Fibroblast of the conjunctiva (primary cell): ENCODE measurements around the gene OR51S1.
"Not testable (repeated sequence)": the region's sequence is repeated elsewhere in the genome, so short reads cannot be mapped to it uniquely, and the experiment has no call there.

Experiments
- DNase-seq: peaks from one replicate; pipeline ENCODE4 v3.0.0-alpha.2; 2010; ENCODE audit warnings: low read depth

The OR51S1 gene, protein sequence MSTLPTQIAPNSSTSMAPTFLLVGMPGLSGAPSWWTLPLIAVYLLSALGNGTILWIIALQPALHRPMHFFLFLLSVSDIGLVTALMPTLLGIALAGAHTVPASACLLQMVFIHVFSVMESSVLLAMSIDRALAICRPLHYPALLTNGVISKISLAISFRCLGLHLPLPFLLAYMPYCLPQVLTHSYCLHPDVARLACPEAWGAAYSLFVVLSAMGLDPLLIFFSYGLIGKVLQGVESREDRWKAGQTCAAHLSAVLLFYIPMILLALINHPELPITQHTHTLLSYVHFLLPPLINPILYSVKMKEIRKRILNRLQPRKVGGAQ

DNA sequence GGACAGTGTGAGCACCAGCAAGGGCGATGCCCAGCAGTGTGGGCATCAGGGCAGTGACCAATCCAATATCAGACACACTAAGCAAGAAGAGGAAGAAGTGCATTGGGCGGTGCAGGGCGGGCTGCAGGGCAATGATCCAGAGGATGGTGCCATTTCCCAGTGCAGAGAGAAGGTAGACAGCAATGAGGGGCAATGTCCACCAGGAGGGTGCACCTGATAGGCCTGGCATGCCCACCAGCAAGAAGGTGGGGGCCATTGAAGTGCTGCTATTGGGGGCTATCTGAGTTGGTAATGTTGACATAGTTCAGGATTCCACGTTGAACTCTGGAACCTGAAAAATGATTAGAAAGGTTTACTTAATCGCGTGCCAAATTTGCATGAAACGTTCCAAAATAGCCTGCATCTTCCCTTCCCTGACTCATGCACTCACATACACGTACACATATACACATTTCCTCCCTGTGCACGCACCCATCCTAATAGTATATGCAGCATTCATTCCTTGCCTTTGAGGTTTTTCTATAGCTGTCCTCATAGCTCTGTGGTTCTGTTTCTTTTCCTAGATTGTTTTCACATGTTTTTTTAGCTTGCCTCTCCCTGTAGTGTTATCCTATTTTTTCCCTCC lies at the start of gene OR51S1:
Gene OR51S1, minus strand, starts transcription at position 301 of the 625 bp plus-strand sequence. Its CDS starts 0 bp downstream, at position 301.
- DNase-seq: no peak

DNA sequence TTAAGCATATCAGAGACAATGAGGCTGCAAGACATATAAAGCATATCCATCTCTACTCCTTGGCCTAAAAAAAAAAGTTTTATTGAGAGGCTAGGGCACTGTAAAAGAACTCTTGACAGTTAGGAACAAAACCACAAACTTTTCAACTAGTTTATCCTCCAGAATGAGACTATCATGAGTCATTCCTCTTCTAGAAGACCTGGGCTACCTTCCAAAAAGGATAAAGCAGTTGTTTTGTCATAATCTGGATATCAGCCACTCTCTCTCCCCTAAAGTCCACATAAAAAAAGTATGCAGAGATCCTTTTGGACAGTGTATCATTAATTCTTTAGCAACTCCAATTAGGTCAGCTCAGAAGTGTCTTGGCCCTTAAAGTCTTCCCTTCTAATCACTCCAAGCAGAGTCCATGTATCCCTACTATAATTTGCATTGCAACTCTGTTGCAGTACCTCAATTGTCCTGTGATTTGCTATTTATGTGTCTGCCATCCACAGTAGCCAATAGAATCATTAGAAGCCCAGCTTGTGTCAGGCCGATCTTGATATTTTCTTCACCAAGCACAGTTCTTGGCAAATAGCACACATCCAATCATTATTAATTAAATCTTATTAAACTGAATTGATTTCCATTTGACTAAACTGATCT lies 43.1 kb upstream of the OR51S1 start:
- peak; percentile 56 for DNase-seq

DNA sequence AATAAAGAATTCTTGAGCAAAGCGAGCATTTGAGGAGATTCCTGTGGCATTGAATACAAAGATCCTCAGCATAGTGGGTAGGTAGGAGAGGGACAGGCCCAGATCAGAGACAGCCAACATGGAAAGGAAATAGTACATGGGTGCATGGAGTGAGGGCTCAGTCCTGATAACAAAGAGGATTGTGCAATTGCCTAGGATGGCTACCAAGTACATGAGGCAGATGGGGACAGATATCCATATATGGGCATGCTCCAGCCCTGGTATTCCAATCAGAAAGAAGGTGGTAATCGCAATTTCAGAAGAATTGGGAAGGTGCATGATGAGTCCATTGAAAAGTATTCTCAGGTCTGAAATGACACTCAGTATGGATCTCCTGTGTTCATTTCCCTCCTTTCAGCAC lies 41.3 kb upstream of the OR51S1 start:
- no peak for DNase-seq

DNA sequence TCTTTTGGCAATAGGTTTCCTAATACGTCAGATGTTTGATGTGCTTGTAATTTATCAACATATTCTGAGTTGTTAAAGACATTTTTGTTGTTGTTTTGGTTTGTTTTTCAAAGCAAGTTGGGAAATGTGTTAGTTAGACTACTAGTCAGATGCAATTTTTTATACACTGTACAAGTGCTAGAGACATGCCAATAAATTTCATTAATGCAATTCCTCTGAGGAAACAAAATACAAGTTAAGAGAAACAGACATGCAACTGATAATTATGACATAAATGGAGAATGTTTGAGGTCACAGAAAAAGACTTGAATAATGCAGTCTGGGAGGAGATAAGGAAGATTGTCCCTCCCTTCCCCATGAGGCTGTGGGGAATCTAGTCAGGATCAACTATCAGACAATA lies 38.6 kb upstream of the OR51S1 start:
- no peak for DNase-seq

DNA sequence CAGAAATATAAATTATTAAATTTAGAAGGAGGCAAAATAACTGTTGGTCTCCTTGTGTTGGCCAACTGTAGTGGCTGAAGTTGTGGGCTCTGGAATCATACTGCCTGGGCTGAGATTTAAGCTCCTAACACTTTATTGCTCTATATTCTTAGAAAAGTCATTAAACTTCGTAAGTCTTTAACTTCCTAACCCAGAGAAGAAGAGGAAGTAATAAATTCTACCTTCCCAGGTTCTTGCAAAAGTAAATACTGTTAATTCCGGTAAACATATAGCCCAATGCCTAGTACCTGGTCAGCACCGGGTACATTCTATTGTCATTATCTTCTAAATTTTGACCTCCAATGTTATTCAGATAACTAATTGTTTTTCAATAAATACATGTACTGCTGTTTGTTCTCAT lies 37.2 kb upstream of the OR51S1 start:
- no peak for DNase-seq

DNA sequence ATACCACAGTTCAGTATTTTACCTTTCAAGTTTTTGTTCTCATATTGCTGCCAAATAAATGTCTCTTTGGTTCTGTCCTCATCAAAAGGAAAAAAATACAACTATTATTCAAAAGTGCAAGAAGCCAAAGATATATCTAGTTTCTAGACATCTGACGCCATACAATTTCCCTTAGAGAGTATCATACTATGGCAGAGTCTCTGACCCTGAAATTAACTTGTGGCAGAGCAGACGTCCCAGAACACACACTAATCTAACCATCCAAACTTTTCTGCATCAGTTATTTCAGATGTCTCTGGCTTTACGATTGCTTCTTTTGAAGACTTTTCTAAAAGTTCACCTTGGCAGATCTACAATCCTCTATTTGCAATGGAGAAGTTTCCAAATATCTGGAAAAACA lies 35.4 kb upstream of the OR51S1 start:
- DNase-seq: no peak

DNA sequence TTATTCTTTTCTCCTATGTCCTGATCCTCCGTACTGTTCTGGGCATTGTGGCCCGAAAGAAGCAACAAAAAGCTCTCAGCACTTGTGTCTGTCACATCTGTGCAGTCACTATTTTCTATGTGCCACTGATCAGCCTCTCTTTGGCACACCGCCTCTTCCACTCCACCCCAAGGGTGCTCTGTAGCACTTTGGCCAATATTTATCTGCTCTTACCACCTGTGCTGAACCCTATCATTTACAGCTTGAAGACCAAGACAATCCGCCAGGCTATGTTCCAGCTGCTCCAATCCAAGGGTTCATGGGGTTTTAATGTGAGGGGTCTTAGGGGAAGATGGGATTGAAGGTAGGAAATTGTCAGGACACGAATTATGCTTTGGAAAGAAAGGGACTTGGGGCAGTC lies 33.5 kb upstream of the OR51S1 start:
- DNase-seq: no peak

DNA sequence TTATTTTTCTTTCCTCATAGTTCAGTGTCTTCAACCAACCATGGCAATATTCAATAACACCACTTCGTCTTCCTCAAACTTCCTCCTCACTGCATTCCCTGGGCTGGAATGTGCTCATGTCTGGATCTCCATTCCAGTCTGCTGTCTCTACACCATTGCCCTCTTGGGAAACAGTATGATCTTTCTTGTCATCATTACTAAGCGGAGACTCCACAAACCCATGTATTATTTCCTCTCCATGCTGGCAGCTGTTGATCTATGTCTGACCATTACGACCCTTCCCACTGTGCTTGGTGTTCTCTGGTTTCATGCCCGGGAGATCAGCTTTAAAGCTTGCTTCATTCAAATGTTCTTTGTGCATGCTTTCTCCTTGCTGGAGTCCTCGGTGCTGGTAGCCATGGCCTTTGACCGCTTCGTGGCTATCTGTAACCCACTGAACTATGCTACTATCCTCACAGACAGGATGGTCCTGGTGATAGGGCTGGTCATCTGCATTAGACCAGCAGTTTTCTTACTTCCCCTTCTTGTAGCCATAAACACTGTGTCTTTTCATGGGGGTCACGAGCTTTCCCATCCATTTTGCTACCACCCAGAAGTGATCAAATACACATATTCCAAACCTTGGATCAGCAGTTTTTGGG lies 33.0 kb upstream of the OR51S1 start, which contains the start of gene OR51T1:
Gene OR51T1, plus strand, starts transcription at position 41 of the 641 bp plus-strand sequence. Its CDS starts 0 bp downstream, at position 41.
- no peak for DNase-seq

DNA sequence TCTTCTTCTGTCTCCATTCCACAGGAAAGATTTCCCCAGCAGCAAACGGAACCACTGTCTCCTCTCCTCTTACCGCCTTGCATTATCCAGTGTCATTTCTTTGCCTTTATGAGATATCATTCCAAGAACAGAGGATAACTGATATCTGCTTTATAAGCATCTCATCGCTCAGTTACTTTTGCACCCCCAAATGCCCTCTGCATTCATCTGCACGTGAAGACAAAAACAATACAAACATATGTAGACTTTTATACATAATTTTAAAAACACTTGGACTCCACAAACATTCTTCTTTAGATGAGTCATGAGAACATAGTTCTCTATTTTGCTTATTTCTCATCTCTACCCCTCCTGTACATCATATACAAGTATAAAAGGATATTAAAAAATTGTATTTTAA lies 32.2 kb upstream of the OR51S1 start:
- no peak for DNase-seq

DNA sequence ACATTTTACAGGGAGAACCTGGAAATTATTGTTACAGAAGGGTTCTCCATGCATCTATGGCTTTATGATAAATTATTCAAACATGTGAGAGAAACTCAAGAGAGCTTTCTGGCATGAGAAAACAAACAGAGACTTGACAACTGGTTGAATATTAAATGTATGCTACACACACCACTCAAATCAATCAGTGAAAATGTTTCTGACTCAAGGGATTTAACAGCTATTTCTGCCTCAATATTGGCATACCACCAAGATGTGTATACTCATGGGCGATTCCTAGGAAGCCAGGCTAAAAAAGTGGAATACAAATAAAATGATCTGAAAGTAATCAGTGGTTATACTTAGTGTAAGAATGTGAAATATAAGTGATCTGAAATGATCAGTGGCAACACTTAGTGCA lies 16.8 kb upstream of the OR51S1 start:
- no peak for DNase-seq

DNA sequence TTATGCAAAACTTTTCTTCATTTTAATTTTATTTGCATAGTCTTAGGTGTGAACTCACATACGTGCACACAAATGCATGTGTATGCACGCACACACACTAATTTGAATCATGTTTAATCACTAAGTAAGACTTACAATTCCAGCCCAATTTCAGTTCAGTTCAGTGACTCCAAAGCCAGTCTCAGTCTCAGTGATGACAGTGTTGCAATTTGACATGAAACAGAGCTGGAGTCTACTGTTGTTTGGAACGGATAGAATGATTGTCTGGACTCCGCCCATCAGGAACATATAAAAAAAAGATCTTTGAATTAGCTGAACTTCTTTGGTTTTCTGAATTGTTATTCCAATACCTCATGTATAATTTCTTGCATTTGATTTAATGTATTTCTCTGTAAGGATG lies 14.9 kb upstream of the OR51S1 start:
- DNase-seq: no peak

DNA sequence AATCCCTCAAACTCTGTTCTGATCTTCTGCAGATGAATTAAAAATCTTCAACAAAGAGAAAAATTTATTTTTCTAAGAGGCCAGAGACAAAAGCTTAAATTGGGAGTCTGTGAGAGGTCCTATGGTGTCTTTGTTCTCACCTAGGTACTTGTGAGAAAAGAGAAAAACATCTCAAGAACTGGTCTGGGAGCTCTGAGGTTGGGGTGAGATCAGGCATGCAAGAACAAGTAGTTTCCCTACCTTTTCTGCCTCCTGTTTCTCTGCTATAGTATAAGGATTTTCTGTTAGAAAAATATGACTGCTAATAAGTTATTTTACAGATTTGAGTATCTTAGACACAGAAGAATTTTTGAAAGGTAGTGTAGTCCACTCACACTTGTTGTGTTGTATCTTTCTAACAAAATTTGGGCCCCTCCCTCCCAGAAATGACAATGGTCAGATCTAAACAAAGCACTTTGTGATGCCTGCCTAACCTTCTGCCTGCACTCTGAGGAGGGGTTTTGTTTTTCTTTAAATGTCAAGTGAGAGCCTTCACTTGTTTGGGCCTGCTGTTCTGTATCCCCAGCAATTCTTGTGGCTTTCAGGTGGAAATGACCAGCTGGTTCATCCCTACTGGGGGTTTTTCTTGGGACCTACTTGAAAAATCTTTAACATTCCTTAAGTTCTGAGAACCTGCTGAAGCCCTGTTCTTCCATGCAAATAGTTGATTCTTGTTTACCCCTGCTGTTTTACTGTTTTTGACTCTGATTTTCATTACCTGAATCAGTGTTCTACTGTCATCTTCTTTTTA lies 13.6 kb upstream of the OR51S1 start:
- no peak for DNase-seq

DNA sequence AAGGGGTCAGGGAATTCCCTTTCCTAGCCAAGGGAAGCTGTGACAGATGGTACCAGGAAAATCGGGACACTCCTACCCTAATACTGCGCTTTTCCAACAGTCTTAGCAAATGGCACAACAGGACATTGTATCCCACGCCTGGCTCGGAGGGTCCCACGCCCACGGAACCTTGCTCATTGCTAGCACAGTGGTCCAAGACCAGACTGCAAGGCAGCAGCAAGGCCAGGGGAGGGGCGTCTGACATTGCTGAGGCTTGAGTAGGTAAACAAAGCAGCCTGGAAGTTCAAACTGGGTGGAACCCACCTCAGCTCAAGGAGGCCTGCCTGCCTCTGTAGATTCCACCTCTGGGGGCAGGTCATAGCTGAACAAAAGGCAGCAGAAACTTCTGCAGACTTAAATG lies 5.3 kb upstream of the OR51S1 start:
- DNase-seq: not testable (repeated sequence)

DNA sequence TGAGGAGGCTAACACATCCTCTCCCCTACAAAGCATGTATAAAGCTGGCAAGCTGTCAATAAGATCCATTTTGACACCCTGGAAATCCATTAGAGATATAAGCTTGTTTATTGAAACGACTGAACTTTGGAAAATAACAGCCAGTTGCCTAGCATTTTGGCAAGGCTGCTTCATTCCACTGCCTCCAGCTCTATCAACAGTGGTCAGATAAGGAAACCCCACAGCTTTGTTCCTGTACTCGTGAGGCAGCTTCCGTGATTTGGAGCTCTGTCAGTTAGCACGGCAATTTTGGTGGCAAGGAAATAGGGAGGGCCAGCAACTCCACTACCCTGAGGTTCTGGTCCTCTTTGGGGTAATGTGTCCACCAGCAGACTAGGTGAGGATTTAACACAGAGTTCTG lies 2.0 kb upstream of the OR51S1 start:
- DNase-seq: no peak

DNA sequence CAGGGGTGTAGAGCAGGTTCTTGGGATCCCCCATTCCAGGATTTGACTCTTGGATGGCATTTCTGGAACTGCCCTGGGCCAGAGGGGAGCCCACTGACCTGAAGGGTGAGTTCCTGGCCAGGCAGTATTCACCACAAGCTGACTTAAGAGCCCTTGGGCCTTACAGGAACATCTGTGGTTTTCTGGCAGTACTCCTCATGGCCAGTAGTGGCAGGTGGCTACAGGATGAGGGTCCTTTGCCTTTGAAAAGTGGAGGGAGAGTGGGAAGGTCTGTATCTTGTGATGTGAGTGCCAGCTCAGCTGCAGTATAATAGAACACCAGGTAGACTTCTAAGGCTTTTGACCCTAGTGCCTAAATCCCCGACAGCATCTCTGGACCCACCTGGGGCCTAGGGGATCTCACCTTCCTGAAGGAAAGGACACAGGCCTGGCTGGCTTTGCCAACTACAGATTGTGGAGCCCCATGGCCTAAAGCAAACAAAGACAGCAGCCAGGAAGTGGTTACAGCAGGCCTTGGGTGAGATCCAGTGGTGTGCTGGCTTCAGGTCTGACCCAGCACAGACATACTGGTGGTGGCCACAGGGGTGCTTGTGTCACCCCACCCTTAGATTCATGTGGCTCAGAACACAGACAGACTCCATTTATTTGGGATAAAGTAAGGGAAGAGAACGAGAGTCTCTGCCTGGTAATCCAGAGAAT lies 9.0 kb downstream of the OR51S1 start:
- DNase-seq: no peak

DNA sequence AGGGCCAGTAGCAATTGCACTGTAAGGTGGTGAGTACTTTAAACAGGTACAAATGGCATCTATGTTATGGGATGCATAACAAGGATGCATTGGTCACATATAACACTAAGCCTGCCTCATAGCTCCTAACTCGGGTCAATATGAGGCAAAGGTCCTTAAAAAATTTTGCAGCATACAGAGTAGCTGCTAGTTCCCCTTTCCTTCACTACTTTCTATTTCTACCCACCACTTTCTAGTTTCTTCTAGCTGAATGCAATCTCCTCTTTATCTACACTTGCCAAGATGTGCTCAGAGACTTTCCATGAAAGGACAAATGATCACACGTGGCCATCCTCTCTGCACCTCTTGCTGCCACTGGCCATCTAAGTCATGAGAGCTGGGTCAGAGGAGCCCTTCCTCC lies 18.1 kb downstream of the OR51S1 start:
- no peak for DNase-seq

DNA sequence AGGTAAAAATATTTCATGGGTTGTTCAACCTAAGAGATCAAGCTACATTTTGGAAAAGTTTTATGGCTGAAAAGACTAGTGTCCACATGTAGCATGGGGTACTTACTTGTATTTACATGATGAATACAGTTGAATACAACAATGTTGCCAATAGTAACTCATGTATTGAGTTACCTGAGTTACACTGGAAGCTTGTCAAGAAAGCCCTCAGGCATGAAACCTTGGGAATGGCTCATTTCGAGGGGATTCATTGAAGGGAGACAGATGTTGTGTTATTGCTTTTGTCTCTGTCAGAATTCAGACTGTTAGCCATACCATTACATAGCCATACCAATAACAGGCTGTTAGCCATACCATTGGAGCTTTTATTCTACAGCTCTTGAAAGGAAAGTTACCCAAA lies 18.7 kb downstream of the OR51S1 start:
- DNase-seq: no peak

DNA sequence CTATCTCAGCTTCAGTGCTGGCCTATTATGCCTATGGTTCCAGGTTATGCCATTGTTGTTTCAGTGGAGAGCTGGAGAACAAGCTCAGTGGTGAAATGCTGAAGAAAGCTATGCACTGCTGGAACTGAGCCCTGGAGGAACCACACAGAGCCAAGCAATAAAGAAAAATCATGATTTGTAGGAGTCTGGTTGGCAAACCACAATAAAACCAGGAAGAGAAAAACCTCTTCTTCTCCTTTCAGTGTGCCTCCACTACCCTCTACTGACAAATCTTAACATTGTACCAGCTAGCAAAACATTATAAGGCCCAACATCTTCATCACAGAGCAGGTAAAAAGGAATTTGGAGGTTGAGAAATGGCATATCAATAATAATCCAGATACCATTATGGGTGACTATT lies 22.6 kb downstream of the OR51S1 start:
- DNase-seq: no peak

DNA sequence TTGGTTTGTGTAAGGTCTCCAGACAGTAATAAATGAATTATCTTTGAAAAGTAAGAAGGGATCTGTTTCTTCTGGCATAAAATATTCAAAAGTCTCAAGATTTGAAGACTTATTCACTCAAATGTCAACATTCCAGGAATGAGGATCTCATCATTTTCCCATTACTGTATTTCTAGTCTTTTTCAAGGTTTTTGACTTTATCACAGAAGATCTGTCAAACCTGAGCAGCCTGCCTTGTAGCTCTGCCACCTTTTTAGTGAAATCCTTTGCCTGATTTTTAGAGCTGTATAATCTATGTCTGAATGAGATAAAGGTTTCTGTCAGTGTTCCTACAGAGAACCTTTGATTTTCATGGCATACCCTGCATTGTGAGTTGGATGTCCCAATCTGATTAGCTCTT lies 23.9 kb downstream of the OR51S1 start:
- DNase-seq: no peak

DNA sequence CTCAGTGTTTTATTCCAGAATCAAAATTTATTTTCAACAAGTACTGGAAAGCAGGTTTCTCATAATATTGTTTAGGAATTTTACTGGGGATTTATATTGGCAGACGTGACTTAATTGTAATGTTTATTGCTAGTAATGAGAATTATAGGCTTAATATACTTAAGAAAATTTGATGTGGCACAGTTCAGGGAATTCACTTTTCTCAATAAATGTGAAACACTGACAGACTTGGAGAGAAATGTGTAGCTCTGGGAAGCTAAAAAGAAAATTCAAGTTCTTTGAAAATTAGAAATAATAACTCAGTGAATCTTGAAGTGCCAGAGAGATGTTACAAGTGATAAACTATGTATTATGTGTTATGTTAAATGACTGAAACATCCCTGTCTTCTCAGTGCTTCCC lies 28.0 kb downstream of the OR51S1 start, which contains the start of gene OR51F2:
Gene OR51F2, plus strand, starts transcription at position 301 of the 400 bp plus-strand sequence. CDS start 101 bp downstream, outside the sequence.
- no peak for DNase-seq

DNA sequence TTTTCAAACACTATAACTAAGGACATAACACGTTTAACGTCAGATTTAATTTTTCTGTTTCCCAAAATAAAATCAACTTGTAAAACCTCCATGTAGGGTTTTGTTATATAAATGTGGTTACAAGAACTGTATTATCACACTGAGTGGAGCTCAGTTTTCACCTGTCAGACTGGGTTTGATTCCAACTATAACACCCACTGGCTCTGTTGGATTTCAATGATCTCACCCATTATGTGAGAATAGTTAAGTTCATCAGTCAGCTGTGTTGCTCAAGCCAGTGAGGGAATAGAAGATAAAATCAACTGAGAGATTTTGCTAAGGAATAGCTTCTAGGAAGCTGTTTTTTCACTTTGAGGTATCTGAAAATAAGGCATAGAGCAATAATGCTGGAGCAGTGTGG lies 39.8 kb downstream of the OR51S1 start:
- DNase-seq: no peak
